NB4 (cell line): ENCODE data around the gene SPOCK2.

ENCODE experiments used
- MYC ChIP-seq: IDR thresholded peaks from 2 replicates; pipeline ENCODE4 v1.6.1; 2011; ENCODE audit warnings: low read depth, low read length
- POLR2A ChIP-seq: IDR thresholded peaks from 2 replicates; pipeline ENCODE4 v1.6.1; 2011; ENCODE audit warnings: mild to moderate bottlenecking; ENCODE audit not compliant: insufficient read length; ENCODE audit errors: extremely low read depth
- TF ChIP-seq, protein P1 (sequence below): IDR thresholded peaks from one replicate; pipeline ENCODE4 v1.5.1; 2012; ENCODE audit warnings: low read depth, low read length

DNA sequence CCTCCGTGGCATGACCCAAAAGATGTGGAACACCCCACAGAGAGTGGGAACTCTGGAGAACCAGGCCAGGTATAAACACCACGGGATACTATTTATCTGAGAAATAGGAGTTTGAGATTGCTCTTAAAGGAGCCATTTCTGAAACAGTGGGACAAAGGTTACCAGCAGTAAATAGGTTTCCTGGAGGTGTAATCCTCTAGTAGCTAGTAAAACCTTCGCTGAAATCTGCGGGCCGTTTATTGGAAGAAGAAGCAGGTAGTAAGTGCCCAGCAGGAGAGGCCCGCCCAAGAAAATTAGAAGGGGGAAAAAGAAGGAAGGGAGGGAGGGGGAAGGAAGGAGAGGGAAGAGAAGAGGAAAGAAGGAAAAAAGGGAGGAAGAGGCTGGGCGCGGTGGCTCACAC lies 72.5 kb downstream of the SPOCK2 start:
- TF ChIP-seq, protein P1, sequence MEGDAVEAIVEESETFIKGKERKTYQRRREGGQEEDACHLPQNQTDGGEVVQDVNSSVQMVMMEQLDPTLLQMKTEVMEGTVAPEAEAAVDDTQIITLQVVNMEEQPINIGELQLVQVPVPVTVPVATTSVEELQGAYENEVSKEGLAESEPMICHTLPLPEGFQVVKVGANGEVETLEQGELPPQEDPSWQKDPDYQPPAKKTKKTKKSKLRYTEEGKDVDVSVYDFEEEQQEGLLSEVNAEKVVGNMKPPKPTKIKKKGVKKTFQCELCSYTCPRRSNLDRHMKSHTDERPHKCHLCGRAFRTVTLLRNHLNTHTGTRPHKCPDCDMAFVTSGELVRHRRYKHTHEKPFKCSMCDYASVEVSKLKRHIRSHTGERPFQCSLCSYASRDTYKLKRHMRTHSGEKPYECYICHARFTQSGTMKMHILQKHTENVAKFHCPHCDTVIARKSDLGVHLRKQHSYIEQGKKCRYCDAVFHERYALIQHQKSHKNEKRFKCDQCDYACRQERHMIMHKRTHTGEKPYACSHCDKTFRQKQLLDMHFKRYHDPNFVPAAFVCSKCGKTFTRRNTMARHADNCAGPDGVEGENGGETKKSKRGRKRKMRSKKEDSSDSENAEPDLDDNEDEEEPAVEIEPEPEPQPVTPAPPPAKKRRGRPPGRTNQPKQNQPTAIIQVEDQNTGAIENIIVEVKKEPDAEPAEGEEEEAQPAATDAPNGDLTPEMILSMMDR = no peak
- TF ChIP-seq MYC (no peak), POLR2A (no peak)
